ENCODE measurements around the gene MARK2. TPM values are rescaled to one million over a fixed set of nuclear protein-coding genes. Genes with fewer than 3 reads are reported as not detected.

Gene MARK2
- polyA plus RNA-seq, 1 donor (not counting 4 experiments of a cell fraction or from before 2014, with no cell fraction given): 20.8 TPM

- Histone ChIP-seq H3K9ac (ENCODE audit: control insufficient read depth, extremely low read depth, insufficient read depth, low read length) (no peak overlapping the region), H3K4me3 (ENCODE audit: control insufficient read depth in 2 of 3, extremely low read depth in 1 of 3, insufficient read depth in 2 of 3, low read depth in 1 of 3, low read length in 3 of 3) (no peak overlapping the region), H3K27ac (ENCODE audit: control insufficient read depth, insufficient read depth, low read length) (no peak overlapping the region), H3K36me3 (ENCODE audit: control insufficient read depth in 2 of 2, extremely low read depth in 1 of 2, insufficient read depth in 2 of 2, low read length in 2 of 2) (no peaks in the 10 kb centered on the region), H3K9me1 (ENCODE audit: control insufficient read depth, extremely low read depth, insufficient read depth, low read length) (no peaks in the 10 kb centered on the region), H3K4me1 (ENCODE audit: control insufficient read depth, extremely low read depth, insufficient read depth, low read length) (peaks cover 21% of the 10 kb centered on the region), H3K27me3 (ENCODE audit: control insufficient read depth, extremely low read depth, insufficient read depth, low read length) (no peaks in the 10 kb centered on the region), H2AFZ (ENCODE audit: control insufficient read depth, low read length) (no peak overlapping the region), H3K4me2 (ENCODE audit: control insufficient read depth, extremely low read depth, insufficient read depth, low read depth, low read length) (no peak overlapping the region), H3K79me2 (ENCODE audit: control insufficient read depth, insufficient read depth, low read length) (no peaks in the 10 kb centered on the region), H4K20me1 (ENCODE audit: control insufficient read depth, extremely low read depth, insufficient read depth, low read length) (no peaks in the 10 kb centered on the region), H3K9me3 (ENCODE audit: control insufficient read depth, low read depth, low read length) (no peaks in the 10 kb centered on the region)
- no peak for TF ChIP-seq EZH2 (IDR thresholded peaks at IDR 0.05; ENCODE audit: low read length)
- no peak for TF ChIP-seq CTCF (optimal IDR thresholded peaks at IDR 0.05 in 1 of 3, IDR thresholded peaks at IDR 0.05 in 1 of 3, conservative IDR thresholded peaks at IDR 0.05 in 1 of 3; ENCODE audit: extremely low read depth in 1 of 3, insufficient read depth in 2 of 3, low read length in 3 of 3)
- dilution Hi-C loops (cut with MboI; ENCODE audit: extremely low pct_ligation_motif_present, low sequenced_read_pairs): no loop called here
- DNase-seq (ENCODE audit: low read depth, low spot score) (no peak), FAIRE-seq (no peak)
These were observed 38.0 kb upstream of the MARK2 start for GRCh38 chr11:63800921-63801320.

GRCh38 chr11:63802637-63803414, 36.1 kb upstream of the MARK2 start:
- Histone ChIP-seq H3K27me3 (ENCODE audit: control insufficient read depth, extremely low read depth, insufficient read depth, low read length) (no peaks in the 10 kb centered on the region), H3K9me3 (ENCODE audit: control insufficient read depth, low read depth, low read length) (no peaks in the 10 kb centered on the region), H3K9ac (ENCODE audit: control insufficient read depth, extremely low read depth, insufficient read depth, low read length) (peak overlapping the region; percentile 26), H3K36me3 (ENCODE audit: control insufficient read depth in 2 of 2, extremely low read depth in 1 of 2, insufficient read depth in 2 of 2, low read length in 2 of 2) (no peaks in the 10 kb centered on the region), H3K4me2 (ENCODE audit: control insufficient read depth, extremely low read depth, insufficient read depth, low read depth, low read length) (peak overlapping the region; percentile 84), H3K9me1 (ENCODE audit: control insufficient read depth, extremely low read depth, insufficient read depth, low read length) (no peaks in the 10 kb centered on the region), H4K20me1 (ENCODE audit: control insufficient read depth, extremely low read depth, insufficient read depth, low read length) (no peaks in the 10 kb centered on the region), H3K27ac (ENCODE audit: control insufficient read depth, insufficient read depth, low read length) (peak overlapping the region; percentile 92), H3K4me1 (ENCODE audit: control insufficient read depth, extremely low read depth, insufficient read depth, low read length) (peaks cover 21% of the 10 kb centered on the region), H2AFZ (ENCODE audit: control insufficient read depth, low read length) (peak overlapping the region; percentile 77), H3K79me2 (ENCODE audit: control insufficient read depth, insufficient read depth, low read length) (no peaks in the 10 kb centered on the region), H3K4me3 (ENCODE audit: control insufficient read depth in 2 of 3, extremely low read depth in 1 of 3, insufficient read depth in 2 of 3, low read depth in 1 of 3, low read length in 3 of 3) (peak overlapping the region in 1 of 3 experiments; percentile 40)
- dilution Hi-C loops (cut with MboI; ENCODE audit: extremely low pct_ligation_motif_present, low sequenced_read_pairs): no loop called here
- TF ChIP-seq CTCF (optimal IDR thresholded peaks at IDR 0.05 in 1 of 3, IDR thresholded peaks at IDR 0.05 in 1 of 3, conservative IDR thresholded peaks at IDR 0.05 in 1 of 3; ENCODE audit: extremely low read depth in 1 of 3, insufficient read depth in 2 of 3, low read length in 3 of 3) (no peak), EZH2 (IDR thresholded peaks at IDR 0.05; ENCODE audit: low read length) (no peak)
- FAIRE-seq: peak; percentile 61
- DNase-seq (ENCODE audit: low read depth, low spot score): peak; percentile 56

Measured in keratinocyte (primary cell).